ENCODE data around the gene SEZ6. TPM values are rescaled to one million over a fixed set of nuclear protein-coding genes. Genes with fewer than 3 reads are reported as not detected.

SEZ6 gene
- total RNA-seq, 1 experiment from 2014 or later, result not detected

DNA sequence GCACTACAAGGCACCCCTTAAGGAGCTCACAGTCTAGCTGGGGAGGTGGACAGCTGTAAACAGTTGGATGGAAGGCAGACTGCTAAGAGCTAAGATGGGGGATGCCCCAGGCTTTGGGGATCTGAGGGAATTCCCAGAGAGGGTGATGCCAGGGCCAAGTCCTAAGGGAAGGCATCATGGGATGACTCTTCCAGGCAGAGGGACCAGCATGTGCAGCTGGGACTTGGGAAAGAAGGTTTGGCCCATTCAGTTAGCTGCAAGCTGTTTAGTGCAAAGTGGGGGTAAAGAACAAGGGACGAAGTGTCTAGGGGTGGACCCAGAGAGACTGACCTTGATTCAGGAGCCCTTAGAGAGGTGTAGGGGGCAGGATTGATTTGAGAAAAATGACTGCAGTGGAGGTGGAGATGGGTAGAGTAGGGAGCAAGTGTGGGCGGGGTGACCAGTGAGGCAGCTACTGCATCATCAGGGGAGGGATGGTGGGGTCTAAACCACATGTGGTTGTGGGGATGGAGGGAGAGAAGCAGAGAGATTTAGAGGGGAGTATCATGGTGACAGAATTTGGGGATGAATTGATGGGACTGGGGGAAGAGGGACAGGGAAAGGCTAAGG is 27.4 kb downstream of the SEZ6 start:
- ChIA-PET CTCF (no interaction called here), POLR2A (ENCODE audit: unreplicated experiment) (no interaction called here)
- Histone ChIP-seq H3K4me1 (ENCODE audit: insufficient read depth, low read length) (no peaks in the 10 kb centered on the region), H4K20me1 (ENCODE audit: low read length) (no peaks in the 10 kb centered on the region), H3F3A (ENCODE audit: low read length, unreplicated experiment) (no peaks in the 10 kb centered on the region), H3K9me3 (ENCODE audit: low read length) (no peaks in the 10 kb centered on the region), H3K27me3 (ENCODE audit: low read length) (peaks cover 3% of the 10 kb centered on the region; the same call in 1 of the 2 replicates), H2AFZ (ENCODE audit: low read length) (no peak overlapping the region), H3K9me2 (replicated peaks; ENCODE audit: low read length) (no peaks in the 10 kb centered on the region), H3K79me2 (ENCODE audit: low read length) (no peaks in the 10 kb centered on the region), H3K4me3 (ENCODE audit: low read length) (no peak overlapping the region), H3K27ac (ENCODE audit: low read length) (no peak overlapping the region), H3K9ac (ENCODE audit: low read length) (no peak overlapping the region), H3K36me3 (ENCODE audit: low read depth, low read length) (no peaks in the 10 kb centered on the region), H3K4me2 (ENCODE audit: low read length) (no peak overlapping the region)
- ATAC-seq, result no peak
- TF ChIP-seq EZH2 (IDR thresholded peaks at IDR 0.05; ENCODE audit: low read length, unreplicated experiment) (no peak), EZH2phosphoT487 (IDR thresholded peaks at IDR 0.05; ENCODE audit: borderline replicate concordance, low read length) (no peak)
- TF ChIP-seq, protein P1, sequence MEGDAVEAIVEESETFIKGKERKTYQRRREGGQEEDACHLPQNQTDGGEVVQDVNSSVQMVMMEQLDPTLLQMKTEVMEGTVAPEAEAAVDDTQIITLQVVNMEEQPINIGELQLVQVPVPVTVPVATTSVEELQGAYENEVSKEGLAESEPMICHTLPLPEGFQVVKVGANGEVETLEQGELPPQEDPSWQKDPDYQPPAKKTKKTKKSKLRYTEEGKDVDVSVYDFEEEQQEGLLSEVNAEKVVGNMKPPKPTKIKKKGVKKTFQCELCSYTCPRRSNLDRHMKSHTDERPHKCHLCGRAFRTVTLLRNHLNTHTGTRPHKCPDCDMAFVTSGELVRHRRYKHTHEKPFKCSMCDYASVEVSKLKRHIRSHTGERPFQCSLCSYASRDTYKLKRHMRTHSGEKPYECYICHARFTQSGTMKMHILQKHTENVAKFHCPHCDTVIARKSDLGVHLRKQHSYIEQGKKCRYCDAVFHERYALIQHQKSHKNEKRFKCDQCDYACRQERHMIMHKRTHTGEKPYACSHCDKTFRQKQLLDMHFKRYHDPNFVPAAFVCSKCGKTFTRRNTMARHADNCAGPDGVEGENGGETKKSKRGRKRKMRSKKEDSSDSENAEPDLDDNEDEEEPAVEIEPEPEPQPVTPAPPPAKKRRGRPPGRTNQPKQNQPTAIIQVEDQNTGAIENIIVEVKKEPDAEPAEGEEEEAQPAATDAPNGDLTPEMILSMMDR (conservative IDR thresholded peaks at IDR 0.05; ENCODE audit: low read depth, low read length), result no peak
- no peak for DNase-seq
- BruUV-seq (replicated peaks), result no TSS peak
- intact Hi-C loops (cut with micrococcal nuclease), result no loop called here

- H3K9me2 ChIP-seq (replicated peaks; ENCODE audit: low read length), result no peaks in the 10 kb centered on the region
- CTCF ChIA-PET, result no interaction called here
- H3K36me3 ChIP-seq (ENCODE audit: low read depth, low read length), result no peaks in the 10 kb centered on the region
- no peak for TF ChIP-seq EZH2phosphoT487 (IDR thresholded peaks at IDR 0.05; ENCODE audit: borderline replicate concordance, low read length)
- TF ChIP-seq, protein P1 (conservative IDR thresholded peaks at IDR 0.05; ENCODE audit: low read depth, low read length), result no peak
- TF ChIP-seq EZH2 (IDR thresholded peaks at IDR 0.05; ENCODE audit: low read length, unreplicated experiment), result no peak
- no peak for ATAC-seq
- no peaks in the 10 kb centered on the region for H3F3A ChIP-seq (ENCODE audit: low read length, unreplicated experiment)
- peaks cover 3% of the 10 kb centered on the region; the same call in 1 of the 2 replicates for H3K27me3 ChIP-seq (ENCODE audit: low read length)
- H4K20me1 ChIP-seq (ENCODE audit: low read length), result no peaks in the 10 kb centered on the region
- H3K27ac ChIP-seq (ENCODE audit: low read length), result no peak overlapping the region
- no TSS peak for BruUV-seq (replicated peaks)
- no peaks in the 10 kb centered on the region for H3K4me1 ChIP-seq (ENCODE audit: insufficient read depth, low read length)
- H2AFZ ChIP-seq (ENCODE audit: low read length), result no peak overlapping the region
- no peak overlapping the region for H3K9ac ChIP-seq (ENCODE audit: low read length)
- H3K4me3 ChIP-seq (ENCODE audit: low read length), result no peak overlapping the region
- H3K79me2 ChIP-seq (ENCODE audit: low read length), result no peaks in the 10 kb centered on the region
- no peak for DNase-seq
- POLR2A ChIA-PET (ENCODE audit: unreplicated experiment), result no interaction called here
- no peak overlapping the region for H3K4me2 ChIP-seq (ENCODE audit: low read length)
- intact Hi-C loops (cut with micrococcal nuclease), result no loop called here
- no peaks in the 10 kb centered on the region for H3K9me3 ChIP-seq (ENCODE audit: low read length)
Observed at GRCh38 chr17:28977659-28978355, 28.0 kb downstream of the SEZ6 start.

DNA sequence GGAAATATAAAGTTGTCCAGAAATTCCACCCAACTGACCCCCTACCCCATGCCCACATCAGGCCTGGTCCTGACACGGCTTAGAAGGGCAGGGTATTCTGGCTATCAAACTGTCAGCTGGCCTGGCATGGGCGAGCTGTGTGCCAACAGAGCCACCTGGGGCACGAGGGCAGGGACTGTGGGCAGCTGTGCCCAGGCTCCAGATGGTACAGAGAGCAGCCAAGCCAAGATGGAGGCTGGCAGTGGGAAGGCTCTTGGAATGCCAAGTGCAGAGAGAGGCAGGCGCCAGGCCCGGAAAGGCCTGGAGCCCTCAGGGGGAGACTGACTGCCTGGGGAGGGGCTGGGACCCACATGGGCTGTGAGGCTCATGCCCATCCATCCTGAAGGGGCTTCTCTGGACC is 30.2 kb downstream of the SEZ6 start:
- no peak overlapping the region for H3K4me2 ChIP-seq (ENCODE audit: low read length)
- no peak for TF ChIP-seq EZH2phosphoT487 (IDR thresholded peaks at IDR 0.05; ENCODE audit: borderline replicate concordance, low read length)
- TF ChIP-seq, protein P1 (conservative IDR thresholded peaks at IDR 0.05; ENCODE audit: low read depth, low read length), result no peak
- no peak for TF ChIP-seq EZH2 (IDR thresholded peaks at IDR 0.05; ENCODE audit: low read length, unreplicated experiment)
- no peaks in the 10 kb centered on the region for H3K9me2 ChIP-seq (replicated peaks; ENCODE audit: low read length)
- H4K20me1 ChIP-seq (ENCODE audit: low read length), result no peaks in the 10 kb centered on the region
- H3K79me2 ChIP-seq (ENCODE audit: low read length), result no peaks in the 10 kb centered on the region
- CTCF ChIA-PET, result interaction anchor here (0.8 kb wide), 1 partner anchor 149 kb away, joined by 3 read pairs; no protein-coding TSS in a partner anchor
- no peaks in the 10 kb centered on the region for H3K36me3 ChIP-seq (ENCODE audit: low read depth, low read length)
- H3K27me3 ChIP-seq (ENCODE audit: low read length), result peaks cover 7% of the 10 kb centered on the region; the same call in 1 of the 2 replicates
- BruUV-seq (replicated peaks), result no TSS peak
- no peaks in the 10 kb centered on the region for H3F3A ChIP-seq (ENCODE audit: low read length, unreplicated experiment)
- H3K9me3 ChIP-seq (ENCODE audit: low read length), result no peaks in the 10 kb centered on the region
- ATAC-seq, result no peak
- H3K4me1 ChIP-seq (ENCODE audit: insufficient read depth, low read length), result no peaks in the 10 kb centered on the region
- no peak overlapping the region for H3K9ac ChIP-seq (ENCODE audit: low read length)
- no peak overlapping the region for H3K27ac ChIP-seq (ENCODE audit: low read length)
- intact Hi-C loops (cut with micrococcal nuclease), result no loop called here
- DNase-seq, result no peak
- POLR2A ChIA-PET (ENCODE audit: unreplicated experiment), result no interaction called here
- H2AFZ ChIP-seq (ENCODE audit: low read length), result no peak overlapping the region
- no peak overlapping the region for H3K4me3 ChIP-seq (ENCODE audit: low read length)
